HL-60 (cell line): ENCODE results near the gene ARIH1.

Experiments
- DNase-seq, 2 experiments: peaks; one replicate each; pipeline ENCODE4 v3.0.0-alpha.2; 2010 to 2020; ENCODE audit warnings: low read depth in 1 of 2, low spot score in 1 of 2
- H3K27ac ChIP-seq: fragments of 250-450 bp; sonication (Bioruptor Pico); replicated peaks from 2 replicates; pipeline ENCODE4 v1.5.1; 2020; ENCODE audit warnings: mild to moderate bottlenecking, moderate library complexity
- H3K27me3 ChIP-seq: fragments of 250-450 bp; sonication (Bioruptor Pico); 2 replicates; pipeline ENCODE4 v1.5.1; 2021; ENCODE audit warnings: mild to moderate bottlenecking, moderate library complexity; ENCODE audit not compliant: insufficient read depth, poor library complexity, severe bottlenecking
- H3K4me3 ChIP-seq: replicated peaks from 2 replicates; pipeline ENCODE4 v1.5.1; 2011; ENCODE audit warnings: mild to moderate bottlenecking, control low read depth, low read length; ENCODE audit not compliant: insufficient read depth
- CTCF ChIP-seq: IDR thresholded peaks from one replicate; pipeline ENCODE4 v1.5.1; 2011; ENCODE audit warnings: low read length, control low read depth, inconsistent platforms; ENCODE audit not compliant: insufficient read depth
- GABPA ChIP-seq: IDR thresholded peaks from 2 replicates; pipeline ENCODE4 v1.6.1; 2012; ENCODE audit warnings: low read depth
- POLR2AphosphoS5 ChIP-seq: IDR thresholded peaks from 2 replicates; pipeline ENCODE4 v1.6.1; 2012; ENCODE audit warnings: low read depth
- REST ChIP-seq: IDR thresholded peaks from 2 replicates; pipeline ENCODE4 v1.6.1; 2012; ENCODE audit warnings: low read depth; ENCODE audit not compliant: insufficient replicate concordance
- SPI1 ChIP-seq: IDR thresholded peaks from 2 replicates; pipeline ENCODE4 v1.6.1; 2012; ENCODE audit warnings: low read depth, mild to moderate bottlenecking, borderline replicate concordance

The ARIH1 gene

GRCh38 chr15:72445426-72445825 is 28.7 kb upstream of the ARIH1 start:
- TF ChIP-seq CTCF (no peak), GABPA (no peak), REST (no peak), SPI1 (no peak), POLR2AphosphoS5 (no peak)
- no peak for DNase-seq
- Histone ChIP-seq H3K27ac (no peak overlapping the region), H3K27me3 (no peaks in the 10 kb centered on the region), H3K4me3 (no peak overlapping the region)

GRCh38 chr15:72450805-72451204 is 23.3 kb upstream of the ARIH1 start:
- no peak for DNase-seq
- Histone ChIP-seq H3K27me3 (no peaks in the 10 kb centered on the region), H3K4me3 (no peak overlapping the region), H3K27ac (no peak overlapping the region)
- TF ChIP-seq POLR2AphosphoS5 (no peak), GABPA (no peak), CTCF (no peak), REST (no peak), SPI1 (no peak)

GRCh38 chr15:72451224-72451623 is 22.9 kb upstream of the ARIH1 start:
- no peak for TF ChIP-seq GABPA
- TF ChIP-seq SPI1 = no peak
- no peak for TF ChIP-seq REST
- no peak for TF ChIP-seq CTCF
- no peak for TF ChIP-seq POLR2AphosphoS5
- Histone ChIP-seq H3K4me3 (no peak overlapping the region), H3K27ac (no peak overlapping the region), H3K27me3 (no peaks in the 10 kb centered on the region)
- DNase-seq = no peak
